H1 (cell line): Measurements from ENCODE around the gene TMTC4. TPM values are rescaled to one million over a fixed set of nuclear protein-coding genes. Genes with fewer than 3 reads are reported as not detected.

Source experiments
- CTCF ChIA-PET: fragments of 300-600 bp; sonication (Branson Sonifier 250); formaldehyde crosslinking; loops from one replicate; lab custom pipeline; 2021; ENCODE audit not compliant: partially characterized antibody; lab: Charles Lee
- POLR2A ChIA-PET: fragments of 300-600 bp; sonication (Branson Sonifier 250); formaldehyde crosslinking; loops from one replicate; lab custom pipeline; 2021; ENCODE audit warnings: inconsistent platforms; ENCODE audit not compliant: partially characterized antibody; lab: Charles Lee
- DNase-seq, 2 experiments: peaks; one replicate each; pipeline versions ENCODE4 v3.0.0 to v3.0.0-alpha.2; 2010 to 2022; ENCODE audit warnings: low spot score in 2 of 2, low read depth in 1 of 2, mixed read lengths in 1 of 2
- FAIRE-seq: peaks from 2 replicates; lab custom pipeline; 2011; peaks lifted over from hg19 to GRCh38; lab: Jason Lieb, UNC
- H2AFZ ChIP-seq: 2 replicates; pipeline ENCODE4 v1.8.1; 2012; ENCODE audit warnings: low read length, inconsistent platforms
- H2AK5ac ChIP-seq: 2 replicates; pipeline ENCODE4 v1.6.1; 2013; ENCODE audit warnings: low read depth, low read length
- H2BK120ac ChIP-seq: replicated peaks from 2 replicates; pipeline ENCODE3; 2013; ENCODE audit warnings: low read depth, low read length, inconsistent platforms
- H2BK12ac ChIP-seq: 2 replicates; pipeline ENCODE4 v1.6.1; 2013; ENCODE audit warnings: low read depth, low read length
- H2BK15ac ChIP-seq: 2 replicates; pipeline ENCODE4 v1.6.1; 2013; ENCODE audit warnings: low read length
- H2BK20ac ChIP-seq: 2 replicates; pipeline ENCODE4 v1.6.1; 2013; ENCODE audit warnings: low read length
- H2BK5ac ChIP-seq: 2 replicates; pipeline ENCODE4 v1.6.1; 2013; ENCODE audit warnings: low read depth, low read length
- H3K14ac ChIP-seq: 2 replicates; pipeline ENCODE4 v1.6.1; 2013; ENCODE audit warnings: inconsistent platforms; ENCODE audit not compliant: insufficient read length
- H3K18ac ChIP-seq: 2 replicates; pipeline ENCODE4 v1.6.1; 2013; ENCODE audit warnings: low read length; ENCODE audit errors: extremely low read depth
- H3K23ac ChIP-seq: 2 replicates; pipeline ENCODE4 v1.6.1; 2013; ENCODE audit warnings: inconsistent platforms; ENCODE audit not compliant: insufficient read length
- H3K23me2 ChIP-seq: 2 replicates; pipeline ENCODE4 v1.6.1; 2013; ENCODE audit warnings: low read depth, low read length
- H3K27ac ChIP-seq: 2 replicates; pipeline ENCODE4 v1.6.1; 2011; ENCODE audit warnings: low read depth, low read length, inconsistent platforms
- H3K27me3 ChIP-seq, 4 experiments: replicated peaks in 1 of 4; 1 replicate in 1 of 4; 2 replicates in 3 of 4; pipeline versions ENCODE4 v1.6.1 to v1.8.1; 2011 to 2013; ENCODE audit warnings: low read length in 3 of 4, mild to moderate bottlenecking in 3 of 4, inconsistent platforms in 2 of 4, mixed read lengths in 2 of 4, moderate library complexity in 1 of 4; ENCODE audit not compliant: control insufficient read depth in 3 of 4, insufficient read depth in 3 of 4; ENCODE audit errors: extremely low read depth in 1 of 4
- H3K36me3 ChIP-seq, 4 experiments: 2 replicates each; pipeline versions ENCODE4 v1.6.1 to v1.8.1; 2011 to 2013; ENCODE audit warnings: mild to moderate bottlenecking in 4 of 4, low read length in 3 of 4, moderate library complexity in 2 of 4, control low read depth in 1 of 4, inconsistent platforms in 1 of 4; ENCODE audit not compliant: insufficient read depth in 4 of 4, control insufficient read depth in 2 of 4
- H3K4ac ChIP-seq: replicated peaks from 2 replicates; pipeline ENCODE3; 2013; ENCODE audit warnings: low read length, low read depth, mixed read lengths, inconsistent platforms; ENCODE audit not compliant: insufficient read length
- H3K4me1 ChIP-seq, 4 experiments: replicated peaks in 1 of 4; 1 replicate in 1 of 4; 2 replicates in 3 of 4; pipeline versions ENCODE4 v1.6.1 to v1.8.1; 2011 to 2013; ENCODE audit warnings: low read length in 3 of 4, inconsistent platforms in 2 of 4, mixed read lengths in 1 of 4; ENCODE audit not compliant: insufficient read depth in 4 of 4, control insufficient read depth in 3 of 4
- H3K4me2 ChIP-seq, 2 experiments: 2 replicates each; pipeline versions ENCODE4 v1.6.1 to v1.8.1; 2011 to 2013; ENCODE audit warnings: low read depth in 2 of 2, low read length in 2 of 2, control low read depth in 1 of 2, inconsistent platforms in 1 of 2, mild to moderate bottlenecking in 1 of 2; ENCODE audit not compliant: insufficient read depth in 1 of 2
- H3K4me3 ChIP-seq, 4 experiments: fragments of 200-600, 300-600 bp in 1 of 4; sonication (generic), shearing (Covaris generic), sonication (Bioruptor Twin) in 1 of 4; 2 replicates each; pipeline versions ENCODE4 v1.5.1 to v1.8.1; 2011 to 2016; ENCODE audit warnings: low read length in 4 of 4, low read depth in 3 of 4, control low read depth in 2 of 4, inconsistent platforms in 2 of 4, mild to moderate bottlenecking in 2 of 4, mixed read lengths in 1 of 4, moderate library complexity in 1 of 4; ENCODE audit not compliant: insufficient read depth in 2 of 4; ENCODE audit errors: extremely low read depth in 1 of 4
- H3K56ac ChIP-seq: replicated peaks from 2 replicates; pipeline ENCODE3; 2013; ENCODE audit warnings: low read depth, mild to moderate bottlenecking, mixed read lengths, low read length, inconsistent platforms; ENCODE audit not compliant: insufficient read length
- H3K79me1 ChIP-seq: 2 replicates; pipeline ENCODE4 v1.6.1; 2013; ENCODE audit warnings: low read depth, low read length, control low read depth
- H3K79me2 ChIP-seq, 2 experiments: 2 replicates each; pipeline versions ENCODE4 v1.6.1 to v1.8.1; 2012 to 2013; ENCODE audit warnings: low read length in 2 of 2, mild to moderate bottlenecking in 2 of 2, inconsistent platforms in 1 of 2; ENCODE audit not compliant: insufficient read depth in 2 of 2, control insufficient read depth in 1 of 2
- H3K9ac ChIP-seq, 4 experiments: replicated peaks in 1 of 4; 1 replicate in 1 of 4; 2 replicates in 3 of 4; pipeline versions ENCODE4 v1.6.1 to v1.8.1; 2011 to 2013; ENCODE audit warnings: low read depth in 3 of 4, low read length in 3 of 4, control low read depth in 2 of 4, mild to moderate bottlenecking in 2 of 4, moderate library complexity in 2 of 4, inconsistent platforms in 1 of 4; ENCODE audit errors: extremely low read depth in 1 of 4
- H3K9me3 ChIP-seq, 2 experiments: 2 replicates each; pipeline versions ENCODE4 v1.6.1 to v1.8.1; 2012 to 2013; ENCODE audit warnings: mild to moderate bottlenecking in 2 of 2, moderate library complexity in 2 of 2, control low read depth in 1 of 2, inconsistent platforms in 1 of 2, low read depth in 1 of 2, low read length in 1 of 2, mixed read lengths in 1 of 2; ENCODE audit not compliant: insufficient read depth in 2 of 2
- H4K20me1 ChIP-seq, 2 experiments: replicated peaks in 1 of 2; 2 replicates each; pipeline versions ENCODE3 to v1.8.1; 2011 to 2013; ENCODE audit warnings: inconsistent platforms in 2 of 2, low read length in 2 of 2, mild to moderate bottlenecking in 1 of 2; ENCODE audit not compliant: insufficient read depth in 2 of 2, control insufficient read depth in 1 of 2
- H4K5ac ChIP-seq: 2 replicates; pipeline ENCODE4 v1.6.1; 2013; ENCODE audit warnings: low read length, low read depth, mixed read lengths, inconsistent platforms; ENCODE audit not compliant: insufficient read length
- H4K8ac ChIP-seq: 2 replicates; pipeline ENCODE4 v1.8.0; 2013; ENCODE audit warnings: mild to moderate bottlenecking, moderate library complexity, low read length, inconsistent platforms; ENCODE audit not compliant: insufficient read depth; ENCODE audit errors: extremely low read depth
- H4K91ac ChIP-seq: replicated peaks from 2 replicates; pipeline ENCODE3; 2013; ENCODE audit warnings: low read length, mixed read lengths, inconsistent platforms; ENCODE audit not compliant: insufficient read length
- ATF3 ChIP-seq: IDR thresholded peaks from 2 replicates; pipeline ENCODE4 v1.6.1; 2011; ENCODE audit warnings: low read depth, mild to moderate bottlenecking, low read length; ENCODE audit not compliant: insufficient read depth
- BACH1 ChIP-seq: IDR thresholded peaks from 2 replicates; pipeline ENCODE4 v1.6.1; 2012; ENCODE audit warnings: low read length, improper control_type of control experiment
- CHD2 ChIP-seq: IDR thresholded peaks from 2 replicates; pipeline ENCODE4 v1.6.1; 2012; ENCODE audit warnings: low read length, improper control_type of control experiment
- GABPA ChIP-seq: IDR thresholded peaks from 2 replicates; pipeline ENCODE4 v1.6.1; 2011; ENCODE audit warnings: mild to moderate bottlenecking, low read length, moderate library complexity, borderline replicate concordance; ENCODE audit not compliant: insufficient read depth
- JUN ChIP-seq: IDR thresholded peaks from 2 replicates; pipeline ENCODE4 v1.6.1; 2011; ENCODE audit warnings: low read depth, mild to moderate bottlenecking, improper control_type of control experiment, low read length
- SAP30 ChIP-seq: fragments of 300-600 bp; sonication (generic); IDR thresholded peaks from 2 replicates; pipeline ENCODE4 v1.7.1; 2012; ENCODE audit warnings: low read length, moderate library complexity, mild to moderate bottlenecking, inconsistent platforms; ENCODE audit not compliant: insufficient read depth, insufficient replicate concordance
- SIN3A ChIP-seq, 2 experiments: IDR thresholded peaks in 1 of 2; conservative IDR thresholded peaks in 1 of 2; 2 replicates each; pipeline ENCODE4 v1.6.1; 2011 to 2012; ENCODE audit warnings: low read length in 2 of 2, improper control_type of control experiment in 1 of 2, low read depth in 1 of 2, mild to moderate bottlenecking in 1 of 2
- SP1 ChIP-seq: IDR thresholded peaks from 2 replicates; pipeline ENCODE4 v1.6.1; 2011; ENCODE audit warnings: low read depth, low read length
- TAF7 ChIP-seq: optimal IDR thresholded peaks from 2 replicates; pipeline ENCODE3; 2011; ENCODE audit warnings: low read depth, mild to moderate bottlenecking, inconsistent platforms, low read length, moderate library complexity, borderline replicate concordance
- WGBS, 2 experiments: shearing (Covaris generic) in 1 of 2; methylation state at CpG; one replicate each; pipeline versions ENCODE4 v1.1.6 to v1.1.7; 2013 to 2015; ENCODE audit warnings: low lambda C conversion rate in 2 of 2, mixed read lengths in 2 of 2, inconsistent platforms in 1 of 2, low coverage in 1 of 2, missing lambda C conversion rate in 1 of 2; ENCODE audit not compliant: insufficient replicate concordance in 2 of 2, insufficient coverage in 1 of 2, insufficient read length in 1 of 2; ENCODE audit errors: extremely low coverage in 1 of 2, missing lambda C conversion rate in 1 of 2; 5-methylcytosine and 5-hydroxymethylcytosine counted together
- polyA plus RNA-seq, 7 experiments: library from polyadenylated mRNA; depleted of rRNA in 3 of 7; stranded (reverse) in 5 of 7; unstranded in 2 of 7; fragments of >200 nt in 5 of 7; fragments of 200-250 nt in 2 of 7; gene quantifications; 1 replicate in 5 of 7; 2 replicates in 1 of 7; 4 replicates in 1 of 7; pipeline versions ENCODE4 v1.2.1 to v1.2.3, GENCODE V29; 2011 to 2013; ENCODE audit warnings: missing spikeins in 2 of 7, mixed read lengths in 2 of 7
- total RNA-seq: library from RNA; stranded (reverse); fragmentation: NEBNext Ultra II Directional; extraction: Animal tissue kit (Norgen Biotek cat#: 25700); gene quantifications from 2 replicates; pipeline ENCODE4 v1.2.1, GENCODE V29; 2021

TMTC4 gene
- total and polyA plus RNA-seq, 2 of the 8 experiments (the other 6 are each of a cell fraction or from before 2014, with no cell fraction given), result 26.3 to 42.6 TPM

GRCh38 chr13:100637380-100637779 lies 37.2 kb downstream of the TMTC4 start:
- no peaks in the 10 kb centered on the region for H3K4me1 ChIP-seq
- H3K79me1 ChIP-seq, result no peaks in the 10 kb centered on the region; the same call in 1 of the 2 replicates
- no peak overlapping the region for H3K27ac ChIP-seq
- POLR2A ChIA-PET, result no interaction called here
- H4K20me1 ChIP-seq, result no peaks in the 10 kb centered on the region
- H4K8ac ChIP-seq, result no peak overlapping the region
- H3K14ac ChIP-seq, result no peak overlapping the region
- no peak for TF ChIP-seq ATF3
- no peak for TF ChIP-seq SIN3A (conservative IDR thresholded peaks at IDR 0.05 in 1 of 2, IDR thresholded peaks at IDR 0.05 in 1 of 2; ENCODE audit: low read depth in 1 of 2, low read length in 2 of 2)
- no peak for TF ChIP-seq CHD2
- no peak for TF ChIP-seq BACH1
- TF ChIP-seq JUN, result no peak
- no peak for TF ChIP-seq TAF7
- no peak for TF ChIP-seq GABPA
- no peak for TF ChIP-seq SAP30
- TF ChIP-seq SP1, result no peak
- TF ChIP-seq, all 59 proteins: peak for 0
- Histone ChIP-seq H2AFZ (no peak overlapping the region), H3K4ac (no peak overlapping the region), H3K79me2 (no peaks in the 10 kb centered on the region), H3K27me3 (no peaks in the 10 kb centered on the region), H3K4me3 (no peak overlapping the region), H2BK12ac (no peak overlapping the region), H4K91ac (no peak overlapping the region), H2BK20ac (no peak overlapping the region), H3K23ac (no peak overlapping the region), H3K18ac (no peak overlapping the region), H3K4me2 (no peak overlapping the region), H2BK120ac (no peak overlapping the region), H3K23me2 (no peaks in the 10 kb centered on the region), H3K36me3 (peaks cover 2 to 56% (median 34%) of the 10 kb centered on the region in 4 experiments; a peak in 7 of 8 replicates), H3K9me3 (no peaks in the 10 kb centered on the region), H2BK15ac (no peak overlapping the region), H3K9ac (no peak overlapping the region), H2BK5ac (no peak overlapping the region), H3K56ac (no peak overlapping the region), H2AK5ac (no peak overlapping the region), H4K5ac (no peak overlapping the region)
- FAIRE-seq (no peak), DNase-seq (no peak)
- WGBS, 2 experiments, result 91 to 100% methylated on average over 3 to 15 of the region's 16 CpGs
- CTCF ChIA-PET, result interaction anchor here (1.7 kb wide), 1 partner anchor 11 kb away, joined by 4 read pairs; no protein-coding TSS in a partner anchor
